Astrocyte of the hippocampus (primary cell): ENCODE data around the gene ST6GALNAC5.

Experiments used
- DNase-seq: peaks from one replicate; pipeline ENCODE4 v3.0.0; 2011; ENCODE audit warnings: low read depth, low spot score

ST6GALNAC5 gene

GRCh38 chr1:77047575-77047974 lies 180.3 kb downstream of the ST6GALNAC5 start:
- no peak for DNase-seq

DNA sequence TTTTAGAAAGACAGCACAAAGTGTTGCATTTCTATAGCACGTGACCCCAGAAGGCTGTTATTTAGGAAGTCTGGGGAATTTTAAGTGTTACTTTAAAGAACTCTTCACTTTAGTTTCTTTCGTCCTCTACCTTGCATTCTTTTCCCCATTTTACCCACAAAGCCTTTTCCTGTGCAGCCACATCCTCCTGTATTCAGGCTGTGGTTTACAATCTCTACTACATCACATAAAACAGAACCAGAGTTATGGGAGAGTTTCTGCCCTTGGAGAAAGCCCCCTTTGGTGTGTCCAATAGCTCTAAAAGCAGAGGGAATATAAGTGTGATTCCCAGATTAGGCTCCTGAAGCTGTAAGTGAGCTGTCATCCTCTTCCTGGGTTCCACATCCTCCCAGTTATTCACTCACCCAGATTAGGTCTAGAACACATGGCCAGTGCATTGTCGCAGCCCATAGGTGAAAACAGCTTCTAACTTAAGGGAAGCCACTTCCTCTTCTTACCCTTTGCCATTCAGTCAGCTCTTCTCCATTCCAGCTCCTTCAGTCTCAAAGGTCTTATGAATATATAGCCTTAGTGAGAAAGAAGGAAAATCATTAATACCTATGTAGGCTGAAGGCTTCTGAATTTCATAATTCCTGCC lies 180.8 kb downstream of the ST6GALNAC5 start:
- DNase-seq = peak; percentile 17

DNA sequence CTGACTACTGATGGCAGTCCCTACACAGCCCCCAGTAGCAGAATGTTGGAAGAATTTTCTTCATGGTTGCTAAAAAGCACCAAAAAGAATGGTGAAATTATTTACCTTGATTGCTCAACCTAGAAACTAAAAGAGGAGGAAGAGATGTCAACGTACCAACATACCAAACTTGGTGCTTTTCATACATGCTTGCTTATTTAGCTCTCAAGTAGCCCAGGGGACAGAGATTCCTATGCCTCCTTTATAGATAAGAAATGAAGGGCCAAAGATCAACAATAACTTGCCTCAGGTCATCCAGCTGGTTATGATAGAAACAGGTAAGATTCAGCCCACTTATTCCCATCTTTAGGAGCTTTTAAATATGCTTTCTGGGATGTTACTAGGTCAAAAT lies 181.3 kb downstream of the ST6GALNAC5 start:
- no peak for DNase-seq

GRCh38 chr1:77051425-77051824 lies 184.1 kb downstream of the ST6GALNAC5 start:
- DNase-seq = no peak

DNA sequence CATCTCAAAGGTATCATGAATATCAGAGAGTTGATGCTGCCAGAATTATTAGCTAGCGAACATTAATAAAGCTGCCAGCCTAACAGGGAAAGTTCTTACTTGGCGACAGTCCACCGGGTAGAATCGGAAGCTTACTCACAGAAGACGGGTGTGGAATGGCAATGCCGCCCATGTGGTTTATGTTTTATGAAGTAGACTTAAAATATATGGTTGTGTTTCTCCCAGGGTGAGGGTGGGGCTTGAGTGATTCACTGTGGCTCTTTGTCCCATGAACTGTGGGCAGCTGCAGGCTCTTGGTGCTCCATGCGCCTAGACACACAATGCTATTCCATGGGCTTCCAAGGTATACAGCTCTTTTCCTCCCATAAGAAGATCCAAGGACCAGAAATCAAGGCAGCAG lies 189.2 kb downstream of the ST6GALNAC5 start:
- DNase-seq = no peak

DNA sequence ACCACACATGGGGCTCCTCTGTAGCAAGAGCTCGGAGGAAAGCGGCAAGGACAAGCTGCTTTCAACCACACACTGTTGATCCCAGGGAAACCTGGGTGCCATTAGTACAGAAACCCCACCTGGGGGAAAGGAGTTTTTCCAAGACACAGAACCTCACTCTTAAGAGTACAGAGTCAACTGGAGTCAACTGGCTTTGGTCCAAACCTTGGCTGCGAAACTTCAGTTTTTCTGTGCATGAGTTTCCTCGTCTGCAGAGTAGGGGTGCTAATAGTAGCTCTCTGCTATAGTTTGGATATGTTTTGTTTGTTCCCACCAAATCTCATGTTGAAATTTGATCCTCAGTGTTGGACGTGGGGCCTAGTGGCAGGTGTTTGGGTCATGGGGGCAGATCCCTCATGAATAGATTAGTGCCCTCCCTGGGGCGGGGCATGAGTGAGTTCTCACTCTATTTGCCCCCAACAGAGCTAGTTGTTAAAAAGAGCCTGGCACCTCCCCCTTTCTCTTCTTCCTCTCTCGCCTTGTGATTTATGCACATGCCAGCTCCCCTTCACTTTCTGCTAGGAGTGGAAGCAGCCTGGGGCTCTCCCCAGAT lies 190.8 kb downstream of the ST6GALNAC5 start:
- no peak for DNase-seq

DNA sequence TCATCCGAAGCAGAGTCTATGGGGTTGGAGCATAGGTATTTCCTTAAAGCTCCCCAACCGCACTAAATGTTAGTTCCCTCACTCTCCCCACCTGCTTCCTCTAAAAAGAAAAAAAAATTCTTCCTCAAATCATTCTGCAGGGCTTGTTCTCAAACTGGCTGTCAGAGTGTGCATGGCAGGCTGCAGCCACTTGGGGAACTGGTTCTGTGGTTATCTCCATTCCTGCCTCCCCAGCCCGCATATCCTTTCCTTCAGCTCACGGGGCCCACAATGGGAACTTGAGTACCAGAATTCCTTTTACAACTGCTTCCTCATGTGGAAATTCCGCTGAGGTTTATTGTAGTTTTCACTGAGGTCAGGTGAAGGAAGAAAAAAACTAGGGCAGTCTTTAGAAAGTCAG lies 192.7 kb downstream of the ST6GALNAC5 start:
- no peak for DNase-seq

DNA sequence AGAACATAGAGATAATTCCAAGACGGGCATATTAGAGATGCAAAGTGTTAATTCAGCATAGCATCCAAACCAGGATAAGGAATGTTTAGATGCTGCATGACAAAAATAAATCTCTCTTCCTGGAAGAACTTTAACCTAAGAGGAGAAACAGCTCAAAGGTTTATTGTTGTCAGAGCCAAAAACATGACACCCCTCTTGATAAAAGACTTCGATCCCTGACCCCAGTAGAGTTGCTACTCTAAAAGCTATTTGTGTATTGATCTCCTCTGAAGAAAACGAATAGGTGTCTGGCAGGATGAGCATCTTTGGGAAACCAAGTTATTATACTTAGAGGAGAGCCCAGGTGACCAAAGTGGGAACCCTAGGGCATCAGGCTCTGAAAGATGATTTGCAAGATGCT lies 193.9 kb downstream of the ST6GALNAC5 start:
- DNase-seq = no peak

GRCh38 chr1:77063118-77063517 lies 195.8 kb downstream of the ST6GALNAC5 start:
- peak; percentile 31 for DNase-seq

GRCh38 chr1:77064246-77064645 lies 197.0 kb downstream of the ST6GALNAC5 start:
- DNase-seq = no peak

DNA sequence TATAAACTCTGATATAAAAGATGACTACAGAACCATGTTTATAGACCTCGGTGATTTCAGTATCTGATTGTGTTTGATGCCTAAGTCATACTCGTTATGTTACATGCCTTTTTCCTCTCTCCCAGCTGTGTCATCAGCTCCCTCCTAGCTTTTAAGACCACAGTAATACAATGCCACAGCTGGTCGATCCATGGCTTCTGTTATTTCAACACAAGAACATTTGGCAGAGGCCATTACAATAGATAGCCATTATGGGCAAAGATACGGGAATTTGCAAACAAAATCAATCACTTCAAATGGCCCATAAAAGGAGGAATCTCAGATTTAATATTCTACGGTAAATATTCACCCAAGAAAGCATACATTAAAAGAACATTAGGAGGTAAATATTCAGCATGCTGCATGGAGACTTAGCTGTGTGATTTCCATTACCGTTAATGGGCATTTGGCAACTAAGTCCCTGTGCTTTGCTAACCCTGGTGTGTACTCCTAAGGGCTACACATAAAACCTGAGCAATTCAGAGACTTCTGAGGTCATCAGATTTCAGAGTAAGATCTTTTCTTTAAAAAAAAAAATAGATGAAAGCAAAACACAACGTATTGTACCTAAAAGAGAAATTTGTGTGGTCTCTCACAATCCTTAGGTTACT lies 198.5 kb downstream of the ST6GALNAC5 start:
- DNase-seq = no peak

GRCh38 chr1:77068013-77068412 lies 200.7 kb downstream of the ST6GALNAC5 start:
- DNase-seq = no peak

GRCh38 chr1:77076759-77077158 lies 209.5 kb downstream of the ST6GALNAC5 start:
- DNase-seq = no peak

GRCh38 chr1:77081834-77082233 lies 214.6 kb downstream of the ST6GALNAC5 start:
- no peak for DNase-seq

- DNase-seq = no peak
These were observed 217.2 kb downstream of the ST6GALNAC5 start for GRCh38 chr1:77084457-77084856.

GRCh38 chr1:77085109-77085508 lies 217.8 kb downstream of the ST6GALNAC5 start:
- no peak for DNase-seq

- DNase-seq = no peak
These were observed 222.5 kb downstream of the ST6GALNAC5 start for GRCh38 chr1:77089756-77090155.

- DNase-seq = no peak
These were observed 228.0 kb downstream of the ST6GALNAC5 start for GRCh38 chr1:77095236-77095635.

- no peak for DNase-seq
These were observed 229.4 kb downstream of the ST6GALNAC5 start for GRCh38 chr1:77096496-77097255.

DNA sequence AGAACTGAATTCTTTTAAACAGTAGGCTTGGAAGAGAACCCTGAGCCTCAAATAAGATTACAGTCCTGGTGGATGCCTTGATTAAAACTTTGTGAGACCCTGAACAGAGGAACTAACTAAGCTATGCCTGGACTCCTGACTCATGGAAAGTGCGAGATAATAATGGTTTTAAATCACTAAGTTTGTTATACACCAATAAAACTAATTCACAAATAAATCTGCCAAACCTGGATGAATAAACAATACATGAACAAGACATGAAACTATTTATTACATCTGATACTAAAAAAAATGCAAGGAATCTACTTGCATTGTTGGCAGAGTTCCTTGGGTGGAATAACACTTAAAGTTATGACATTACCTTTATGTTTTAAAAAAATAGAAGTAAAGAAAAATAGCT lies 233.6 kb downstream of the ST6GALNAC5 start:
- DNase-seq = peak; percentile 17

DNA sequence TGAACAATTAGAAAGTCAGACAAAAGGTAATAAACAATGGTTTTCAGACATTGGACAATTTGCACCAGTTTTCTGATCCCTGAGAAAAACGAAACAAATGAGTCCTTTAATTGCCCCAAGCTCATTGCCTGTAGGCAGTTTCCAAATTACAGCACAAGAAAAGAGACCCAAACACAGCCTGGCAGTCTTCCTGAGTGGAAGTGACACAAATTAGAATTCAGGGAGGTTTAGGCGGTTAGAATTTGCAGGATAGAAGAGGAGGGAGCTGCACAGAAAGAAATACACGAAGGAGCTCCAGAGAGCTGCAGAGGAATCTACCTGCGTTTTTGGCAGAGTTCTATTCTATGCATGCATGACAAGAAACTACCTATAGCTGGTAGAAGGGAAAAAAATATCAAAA lies 236.2 kb downstream of the ST6GALNAC5 start:
- DNase-seq = no peak

DNA sequence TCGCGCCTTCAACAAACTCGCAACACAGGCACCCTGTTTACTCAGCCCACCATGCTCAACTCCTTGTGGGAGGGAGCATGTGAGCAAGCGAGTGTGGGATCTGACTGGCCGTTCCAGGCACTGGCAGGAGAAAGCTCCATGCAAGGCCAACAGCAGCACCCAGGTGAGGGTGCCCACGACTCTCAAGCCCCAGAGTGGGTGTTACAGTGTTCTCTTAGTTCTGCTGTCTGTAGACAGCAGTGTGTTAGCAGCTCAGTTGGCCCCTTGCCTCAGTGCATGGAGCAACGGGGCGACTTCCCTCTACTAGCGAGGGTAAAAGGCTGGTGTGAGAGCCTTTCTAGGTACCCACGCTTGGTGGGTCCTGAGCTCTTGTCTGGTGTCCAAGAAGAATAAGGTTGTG lies 237.4 kb downstream of the ST6GALNAC5 start:
- DNase-seq = no peak
